HepG2 (cell line): Measurements from ENCODE around the gene CNTFR. TPM values are rescaled to one million over a fixed set of nuclear protein-coding genes. Genes with fewer than 3 reads are reported as not detected.

Experiments used
- ATAC-seq: fragments of 200-7000 bp; cut with Tn5 transposase; 3 replicates; pipeline ENCODE4 v1.9.1; 2020; ENCODE audit warnings: mild to moderate bottlenecking, moderate library complexity
- BruUV-seq: library from RNA; stranded (reverse); fragments of 400-500 nt; replicated peaks from 2 replicates; lab custom pipeline; 2021; lab: Mats Ljungman, UMichigan
- CTCF ChIA-PET: fragments of 300-600 bp; formaldehyde crosslinking; extraction: SDS; loops from one replicate; lab custom pipeline; 2021; ENCODE audit warnings: low total read pairs, inconsistent platforms, low intra/inter-chr PET ratio; lab: Yijun Ruan, JAX
- POLR2A ChIA-PET: fragments of 350-600 bp; sonication (Branson Sonifier 250); formaldehyde crosslinking; loops from one replicate; lab custom pipeline; 2020; ENCODE audit warnings: antibody characterized with exemption, inconsistent platforms; lab: Yijun Ruan, JAX
- DNase-seq: peaks from one replicate; pipeline ENCODE4 v3.0.0-alpha.2; 2015; ENCODE audit warnings: low spot score
- FAIRE-seq: peaks from 3 replicates; lab custom pipeline; 2011; peaks lifted over from hg19 to GRCh38; lab: Jason Lieb, UNC
- H2AFZ ChIP-seq: one replicate; pipeline ENCODE4 v1.6.1; 2011; ENCODE audit warnings: low read length, inconsistent platforms
- H3K27ac ChIP-seq: fragments of 300-600 bp; 3 replicates; pipeline ENCODE4 v1.8.0; 2011; ENCODE audit warnings: mixed run types, mild to moderate bottlenecking, mixed read lengths, low read length, inconsistent platforms; ENCODE audit not compliant: insufficient read depth; ENCODE audit errors: extremely low read length
- H3K27me3 ChIP-seq, 2 experiments: fragments of 200-600 bp in 1 of 2; 2 replicates in 1 of 2; 3 replicates in 1 of 2; pipeline versions ENCODE4 v1.6.0 to v1.8.0; 2011; ENCODE audit warnings: low read length in 2 of 2, mild to moderate bottlenecking in 2 of 2, moderate library complexity in 2 of 2, inconsistent platforms in 1 of 2; ENCODE audit not compliant: insufficient read depth in 2 of 2, control insufficient read depth in 1 of 2
- H3K36me3 ChIP-seq, 2 experiments: fragments of 200-600 bp in 1 of 2; replicated peaks in 1 of 2; 2 replicates in 1 of 2; 3 replicates in 1 of 2; pipeline versions ENCODE4 v1.5.1 to v1.8.0; 2011; ENCODE audit warnings: low read length in 2 of 2, inconsistent platforms in 1 of 2; ENCODE audit not compliant: insufficient read depth in 2 of 2, control insufficient read depth in 1 of 2
- H3K4me1 ChIP-seq: 2 replicates; pipeline ENCODE4 v1.5.1; 2012; ENCODE audit warnings: low read length, inconsistent platforms; ENCODE audit not compliant: insufficient read depth
- H3K4me2 ChIP-seq: 2 replicates; pipeline ENCODE4 v1.6.0; 2011; ENCODE audit warnings: low read depth, low read length, inconsistent platforms
- H3K4me3 ChIP-seq, 3 experiments: fragments of 200-600 bp in 1 of 3; sonication (generic), shearing (Covaris generic) in 1 of 3; replicated peaks in 1 of 3; 2 replicates each; pipeline ENCODE4 v1.5.1; 2011 to 2016; ENCODE audit warnings: low read length in 3 of 3, inconsistent platforms in 2 of 3, low read depth in 2 of 3, mild to moderate bottlenecking in 2 of 3, control low read depth in 1 of 3, mixed read lengths in 1 of 3; ENCODE audit not compliant: insufficient read depth in 1 of 3
- H3K79me2 ChIP-seq: one replicate; pipeline ENCODE4 v1.6.1; 2011; ENCODE audit warnings: low read length, inconsistent platforms; ENCODE audit not compliant: insufficient read depth
- H3K9ac ChIP-seq: 2 replicates; pipeline ENCODE4 v1.6.0; 2011; ENCODE audit warnings: mild to moderate bottlenecking, low read depth, low read length, inconsistent platforms; ENCODE audit not compliant: insufficient read depth
- H3K9me3 ChIP-seq: 2 replicates; pipeline ENCODE4 v1.5.1; 2012; ENCODE audit warnings: mild to moderate bottlenecking, low read length
- H4K20me1 ChIP-seq: 2 replicates; pipeline ENCODE4 v1.6.0; 2011; ENCODE audit warnings: inconsistent platforms, mild to moderate bottlenecking, low read length, moderate library complexity; ENCODE audit not compliant: insufficient read depth
- ATRX ChIP-seq: sonication (generic); formaldehyde crosslinking; IDR thresholded peaks from 2 replicates; pipeline ENCODE4 v1.4.0; 2020; ENCODE audit warnings: missing genetic modification reagents, borderline replicate concordance
- CREBL2 ChIP-seq: sonication (generic); formaldehyde crosslinking; IDR thresholded peaks from 2 replicates; pipeline ENCODE4 v1.8.1; 2023; ENCODE audit warnings: missing genetic modification reagents, mild to moderate bottlenecking, borderline replicate concordance
- DDIT3 ChIP-seq: sonication (generic); formaldehyde crosslinking; IDR thresholded peaks from 2 replicates; pipeline ENCODE4 v1.4.0; 2020; ENCODE audit warnings: mild to moderate bottlenecking, missing genetic modification reagents
- FOSL2 ChIP-seq: sonication (generic); formaldehyde crosslinking; IDR thresholded peaks from 2 replicates; pipeline ENCODE4 v1.4.0; 2020; ENCODE audit warnings: missing genetic modification reagents
- HNRNPK ChIP-seq: fragments of 200-400 bp; formaldehyde crosslinking; IDR thresholded peaks from 2 replicates; pipeline ENCODE4 v1.6.1; 2018; ENCODE audit warnings: low read length, low read depth, moderate library complexity, mild to moderate bottlenecking; ENCODE audit not compliant: poor library complexity, severe bottlenecking
- IKZF1 ChIP-seq: fragments of 450-650 bp; IDR thresholded peaks from 2 replicates; pipeline ENCODE4 v1.7.1; 2016
- JUN ChIP-seq: sonication (generic); formaldehyde crosslinking; IDR thresholded peaks from 2 replicates; pipeline ENCODE4 v1.4.0; 2020; ENCODE audit warnings: mild to moderate bottlenecking, missing genetic modification reagents
- KLF16 ChIP-seq, 2 experiments: sonication (generic) in 1 of 2; formaldehyde crosslinking in 1 of 2; IDR thresholded peaks; 2 replicates each; pipeline versions ENCODE4 v1.6.1 to v1.8.0; 2016 to 2023; ENCODE audit warnings: missing genetic modification reagents in 2 of 2, missing compliant biosample characterization in 1 of 2
- MTF2 ChIP-seq: sonication (generic); formaldehyde crosslinking; IDR thresholded peaks from 2 replicates; pipeline ENCODE4 v1.5.0; 2020; ENCODE audit warnings: missing genetic modification reagents, borderline replicate concordance
- PHF21A ChIP-seq: sonication (generic); formaldehyde crosslinking; IDR thresholded peaks from 2 replicates; pipeline ENCODE4 v1.5.0; 2020; ENCODE audit warnings: mild to moderate bottlenecking, missing genetic modification reagents
- PITX1 ChIP-seq: sonication (generic); formaldehyde crosslinking; IDR thresholded peaks from 2 replicates; pipeline ENCODE4 v1.5.1; 2020; ENCODE audit warnings: mild to moderate bottlenecking, missing genetic modification reagents
- POLR2AphosphoS5 ChIP-seq: IDR thresholded peaks from 2 replicates; pipeline ENCODE4 v1.6.1; 2012; ENCODE audit warnings: low read depth, low read length
- RELA ChIP-seq: sonication (generic); formaldehyde crosslinking; IDR thresholded peaks from 2 replicates; pipeline ENCODE4 v1.4.0; 2020; ENCODE audit warnings: missing genetic modification reagents
- SKI ChIP-seq: fragments of 450-650 bp; IDR thresholded peaks from one replicate; pipeline ENCODE4 v1.6.1; 2018; ENCODE audit warnings: mild to moderate bottlenecking; ENCODE audit not compliant: partially characterized antibody
- ZNF780A ChIP-seq: sonication (generic); formaldehyde crosslinking; IDR thresholded peaks from 2 replicates; pipeline ENCODE4 v1.8.0; 2022; ENCODE audit warnings: mild to moderate bottlenecking, missing genetic modification reagents, moderate library complexity
- ZNF781 ChIP-seq: sonication (generic); formaldehyde crosslinking; IDR thresholded peaks from 2 replicates; pipeline ENCODE4 v1.5.1; 2020; ENCODE audit warnings: borderline replicate concordance, mild to moderate bottlenecking, missing genetic modification reagents; ENCODE audit errors: not compliant biosample characterization
- WGBS: methylation state at CpG from one replicate; pipeline ENCODE4 v1.1.6; 2017; ENCODE audit warnings: low lambda C conversion rate; 5-methylcytosine and 5-hydroxymethylcytosine counted together
- in situ Hi-C: cut with HindIII; loops from 2 replicates; pipeline ENCODE4 v1.10.0; 2017; ENCODE audit warnings: low pct_unique_long_range_greater_than_20kb; ENCODE audit not compliant: extremely low pct_ligation_motif_present
- intact Hi-C: fragments of 100-400 bp; cut with micrococcal nuclease; formaldehyde crosslinking; loops from one replicate; pipeline ENCODE4 v1.10.0; 2022; ENCODE audit not compliant: unreplicated experiment
- polyA plus RNA-seq, 8 experiments: library from polyadenylated mRNA; depleted of rRNA in 3 of 8; stranded (reverse) in 7 of 8; unstranded in 1 of 8; fragments of >200 nt; fragmentation: Illumina TruSeq in 4 of 8; extraction: Trizol in 4 of 8; gene quantifications; 2 replicates each; pipeline versions ENCODE4 v1.2.1 to v1.2.3, GENCODE V29; 2011 to 2016; ENCODE audit warnings: low read depth in 4 of 8, missing spikeins in 1 of 8, mixed read lengths in 1 of 8; ENCODE audit not compliant: insufficient read depth in 1 of 8
- total RNA-seq, 5 experiments: library from RNA; depleted of rRNA; stranded (reverse); fragments of >200 nt; fragmentation: Illumina TruSeq; extraction: Trizol; gene quantifications; 2 replicates each; pipeline ENCODE4 v1.2.3, GENCODE V29; 2016; ENCODE audit warnings: low read depth in 1 of 5
- TF ChIP-seq, protein P1 (sequence below): sonication (generic); formaldehyde crosslinking; IDR thresholded peaks from 2 replicates; pipeline ENCODE4 v1.4.0; 2020; ENCODE audit warnings: missing genetic modification reagents
- TF ChIP-seq, protein P2 (sequence below): sonication (generic); formaldehyde crosslinking; IDR thresholded peaks from 2 replicates; pipeline ENCODE4 v1.5.1; 2020; ENCODE audit warnings: mild to moderate bottlenecking, moderate library complexity, missing genetic modification reagents

CNTFR gene
- total and polyA plus RNA-seq, 2 of the 13 experiments (the other 11 are each of a cell fraction or from before 2014, with no cell fraction given), result not detected

GRCh38 chr9:34606905-34607304 is 17.4 kb upstream of the CNTFR start:
- POLR2A ChIA-PET, result interaction anchor here (0.6 to 1.5 kb wide), 4 partner anchors 26 to 39 kb away, joined by 3 to 5 read pairs (median 4); partner anchors contain the start of genes GALT and SIGMAR1
- WGBS, result 11% methylated on average over 3 of the region's 3 CpGs
- Histone ChIP-seq H3K27ac (no peak overlapping the region), H3K4me3 (no peak overlapping the region), H3K4me2 (no peak overlapping the region; the same call in 1 of the 2 replicates), H4K20me1 (no peaks in the 10 kb centered on the region; the same call in 1 of the 2 replicates), H3K9me3 (no peaks in the 10 kb centered on the region), H3K36me3 (no peaks in the 10 kb centered on the region), H3K79me2 (peaks cover 6% of the 10 kb centered on the region), H3K4me1 (peaks cover 27% of the 10 kb centered on the region), H2AFZ (no peak overlapping the region), H3K9ac (no peak overlapping the region), H3K27me3 (no peaks in the 10 kb centered on the region)
- intact Hi-C loops (no loop called here), in situ Hi-C loops (no loop called here)
- ATAC-seq, result peak; percentile 48
- FAIRE-seq, result no peak
- no peak for TF ChIP-seq IKZF1
- TF ChIP-seq KLF16 (CRISPR knock-in tag; IDR thresholded peaks at IDR 0.05), result 0 out of 4 replicates have a peak, but pooled peaks of 1 of the 2 experiments have one; percentile 16
- TF ChIP-seq CREBL2, result no peak
- TF ChIP-seq, protein P1, sequence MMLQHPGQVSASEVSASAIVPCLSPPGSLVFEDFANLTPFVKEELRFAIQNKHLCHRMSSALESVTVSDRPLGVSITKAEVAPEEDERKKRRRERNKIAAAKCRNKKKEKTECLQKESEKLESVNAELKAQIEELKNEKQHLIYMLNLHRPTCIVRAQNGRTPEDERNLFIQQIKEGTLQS (CRISPR knock-in tag), result peak; percentile 71
- peak; percentile 48 for TF ChIP-seq FOSL2 (CRISPR knock-in tag)
- TF ChIP-seq JUN (CRISPR knock-in tag), result peak; percentile 64; the same call in 1 of the 2 replicates
- no peak for TF ChIP-seq POLR2AphosphoS5
- DNase-seq, result peak; percentile 29
- CTCF ChIA-PET, result no interaction called here
- BruUV-seq, result no TSS peak

- H3K4me1 ChIP-seq, result peaks cover 24% of the 10 kb centered on the region
- H3K4me3 ChIP-seq, result no peak overlapping the region
- DNase-seq (no peak), ATAC-seq (no peak), FAIRE-seq (no peak)
- no peaks in the 10 kb centered on the region for H3K36me3 ChIP-seq
- H2AFZ ChIP-seq, result no peak overlapping the region
- no peak overlapping the region for H3K9ac ChIP-seq
- no peaks in the 10 kb centered on the region for H3K9me3 ChIP-seq
- ChIA-PET POLR2A (interaction anchor here (1.3 to 1.5 kb wide), 2 partner anchors 32 to 40 kb away, joined by 5 read pairs; partner anchors contain the start of genes GALT and SIGMAR1), CTCF (no interaction called here)
- no peak overlapping the region for H3K4me2 ChIP-seq
- in situ Hi-C loops (no loop called here), intact Hi-C loops (no loop called here)
- BruUV-seq, result no TSS peak
- H3K79me2 ChIP-seq, result peaks cover under 1% of the 10 kb centered on the region
- H3K27ac ChIP-seq, result no peak overlapping the region
- no peaks in the 10 kb centered on the region; the same call in 1 of the 2 replicates for H4K20me1 ChIP-seq
- H3K27me3 ChIP-seq, result no peaks in the 10 kb centered on the region
- TF ChIP-seq, protein P2, sequence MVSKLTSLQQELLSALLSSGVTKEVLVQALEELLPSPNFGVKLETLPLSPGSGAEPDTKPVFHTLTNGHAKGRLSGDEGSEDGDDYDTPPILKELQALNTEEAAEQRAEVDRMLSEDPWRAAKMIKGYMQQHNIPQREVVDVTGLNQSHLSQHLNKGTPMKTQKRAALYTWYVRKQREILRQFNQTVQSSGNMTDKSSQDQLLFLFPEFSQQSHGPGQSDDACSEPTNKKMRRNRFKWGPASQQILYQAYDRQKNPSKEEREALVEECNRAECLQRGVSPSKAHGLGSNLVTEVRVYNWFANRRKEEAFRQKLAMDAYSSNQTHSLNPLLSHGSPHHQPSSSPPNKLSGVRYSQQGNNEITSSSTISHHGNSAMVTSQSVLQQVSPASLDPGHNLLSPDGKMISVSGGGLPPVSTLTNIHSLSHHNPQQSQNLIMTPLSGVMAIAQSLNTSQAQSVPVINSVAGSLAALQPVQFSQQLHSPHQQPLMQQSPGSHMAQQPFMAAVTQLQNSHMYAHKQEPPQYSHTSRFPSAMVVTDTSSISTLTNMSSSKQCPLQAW (CRISPR knock-in tag), result no peak
- no peak for TF ChIP-seq RELA (CRISPR knock-in tag)
- no peak for TF ChIP-seq SKI
- no peak for TF ChIP-seq HNRNPK
- no peak for TF ChIP-seq ZNF780A (CRISPR knock-in tag)
- TF ChIP-seq DDIT3 (CRISPR knock-in tag), result no peak
- no peak for TF ChIP-seq MTF2 (CRISPR knock-in tag)
- no peak for TF ChIP-seq PITX1 (CRISPR knock-in tag)
- no peak for TF ChIP-seq POLR2AphosphoS5
- TF ChIP-seq ZNF781, result no peak
- no peak for TF ChIP-seq PHF21A (CRISPR knock-in tag)
- no peak for TF ChIP-seq ATRX
Measured at GRCh38 chr9:34606190-34606589, 16.7 kb upstream of the CNTFR start.
